ENCODE measurements around the gene ADAMTS20. TPM values are rescaled to one million over a fixed set of nuclear protein-coding genes. Genes with fewer than 3 reads are reported as not detected.

The ADAMTS20 gene
- total RNA-seq, 2 experiments from 2014 or later = not detected

GRCh38 chr12:43310596-43310995, 241.4 kb downstream of the ADAMTS20 start:
- H3K4me1 Mint-ChIP-seq = no peaks in the 10 kb centered on the region

GRCh38 chr12:43309959-43310358, 242.0 kb downstream of the ADAMTS20 start:
- peaks cover 3% of the 10 kb centered on the region for H3K9me3 Mint-ChIP-seq

More at GRCh38 chr12:43310596-43310995, 241.4 kb downstream of the ADAMTS20 start:
- ChIA-PET POLR2A (no interaction called here), CTCF (no interaction called here)
- no peaks in the 10 kb centered on the region for H3K36me3 Mint-ChIP-seq (ENCODE audit: low read depth)
- no peak for DNase-seq
- no peak overlapping the region for H3K4me3 Mint-ChIP-seq
- no peaks in the 10 kb centered on the region for H3K27me3 Mint-ChIP-seq
- no peak overlapping the region for H3K27ac Mint-ChIP-seq
- peaks cover 3% of the 10 kb centered on the region for H3K9me3 Mint-ChIP-seq

GRCh38 chr12:43308776-43309175, 243.2 kb downstream of the ADAMTS20 start:
- POLR2A ChIA-PET = no interaction called here
- DNase-seq = no peak
- CTCF ChIA-PET = no interaction called here
- no peak overlapping the region for H3K4me3 Mint-ChIP-seq
- peaks cover 3% of the 10 kb centered on the region for H3K9me3 Mint-ChIP-seq
- no peaks in the 10 kb centered on the region for H3K36me3 Mint-ChIP-seq (ENCODE audit: low read depth)
- H3K27me3 Mint-ChIP-seq = no peaks in the 10 kb centered on the region
- H3K4me1 Mint-ChIP-seq = no peaks in the 10 kb centered on the region
- no peak overlapping the region for H3K27ac Mint-ChIP-seq

More at GRCh38 chr12:43309959-43310358, 242.0 kb downstream of the ADAMTS20 start:
- Mint-ChIP-seq H3K4me1 (no peaks in the 10 kb centered on the region), H3K4me3 (no peak overlapping the region), H3K27me3 (no peaks in the 10 kb centered on the region), H3K36me3 (ENCODE audit: low read depth) (no peaks in the 10 kb centered on the region), H3K27ac (no peak overlapping the region)
- CTCF ChIA-PET = no interaction called here
- POLR2A ChIA-PET = no interaction called here
- DNase-seq = no peak

GRCh38 chr12:43307126-43307525, 244.9 kb downstream of the ADAMTS20 start:
- H3K27ac Mint-ChIP-seq = no peak overlapping the region
- H3K4me3 Mint-ChIP-seq = no peak overlapping the region
- DNase-seq = no peak
- ChIA-PET POLR2A (no interaction called here), CTCF (no interaction called here)
- no peaks in the 10 kb centered on the region for H3K36me3 Mint-ChIP-seq (ENCODE audit: low read depth)
- peaks cover 3% of the 10 kb centered on the region for H3K9me3 Mint-ChIP-seq
- no peaks in the 10 kb centered on the region for H3K4me1 Mint-ChIP-seq
- no peaks in the 10 kb centered on the region for H3K27me3 Mint-ChIP-seq

- no peaks in the 10 kb centered on the region for H3K27me3 Mint-ChIP-seq
- H3K36me3 Mint-ChIP-seq (ENCODE audit: low read depth) = no peaks in the 10 kb centered on the region
- POLR2A ChIA-PET = no interaction called here
- H3K4me3 Mint-ChIP-seq = no peak overlapping the region
- no peak overlapping the region for H3K27ac Mint-ChIP-seq
- H3K9me3 Mint-ChIP-seq = peaks cover 3% of the 10 kb centered on the region
- DNase-seq = no peak
- no peaks in the 10 kb centered on the region for H3K4me1 Mint-ChIP-seq
- CTCF ChIA-PET = no interaction called here
Measured at GRCh38 chr12:43306066-43306465, 245.9 kb downstream of the ADAMTS20 start.

- ChIA-PET POLR2A (no interaction called here), CTCF (no interaction called here)
- no peak overlapping the region for H3K27ac Mint-ChIP-seq
- no peaks in the 10 kb centered on the region for H3K4me1 Mint-ChIP-seq
- no peak overlapping the region for H3K4me3 Mint-ChIP-seq
- no peak for DNase-seq
- no peaks in the 10 kb centered on the region for H3K36me3 Mint-ChIP-seq (ENCODE audit: low read depth)
- H3K27me3 Mint-ChIP-seq = no peaks in the 10 kb centered on the region
- H3K9me3 Mint-ChIP-seq = peaks cover 3% of the 10 kb centered on the region
Measured at GRCh38 chr12:43305065-43305464, 246.9 kb downstream of the ADAMTS20 start.

Other genes starting within 250 kb of the ADAMTS20 start
- 10 to 100 TPM; 17.1 to 18.8 TPM for gene PUS7L, start 206.6 kb upstream of the ADAMTS20 start, total RNA-seq
- 10 to 100 TPM; 44.3 to 46.0 TPM for gene IRAK4, start 206.7 kb upstream of the ADAMTS20 start, total RNA-seq